Measurements from ENCODE around the gene EXOC4. TPM values are rescaled to one million over a fixed set of nuclear protein-coding genes. Genes with fewer than 3 reads are reported as not detected.

The EXOC4 gene
- total and polyA plus RNA-seq, 2 experiments from 2014 or later = 23.9 to 51.7 TPM

DNA sequence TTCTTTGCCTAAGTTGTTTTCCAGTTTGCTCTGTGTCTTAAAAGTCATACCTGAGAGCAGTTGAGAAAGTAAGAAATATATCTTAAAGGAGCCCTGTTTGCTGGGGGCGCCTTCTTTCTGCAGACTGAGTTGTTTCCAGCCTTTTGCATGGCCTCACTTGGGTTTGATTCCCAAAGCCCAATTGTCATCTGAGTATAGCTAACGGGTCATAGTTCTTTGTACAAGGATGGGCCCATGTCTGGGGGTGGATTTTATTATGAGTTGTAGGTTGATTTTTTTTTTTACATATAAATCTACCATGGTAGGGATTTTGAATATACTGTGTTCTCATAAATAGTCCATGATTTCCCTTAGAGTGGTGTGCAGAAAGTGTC lies 555.6 kb downstream of the EXOC4 start:
- H3K9ac ChIP-seq = no peak overlapping the region
- H3K4me2 ChIP-seq (ENCODE audit: unreplicated experiment) = no peak overlapping the region
- 98% methylated on average over 2 of the region's 2 CpGs for WGBS, 2 experiments (ENCODE audit: low coverage in 1 of 2, low lambda C conversion rate in 2 of 2, missing lambda C conversion rate in 2 of 2)
- in situ Hi-C loops (cut with MboI) = no loop called here
- H3K27me3 ChIP-seq (replicated peaks; ENCODE audit: insufficient read depth) = no peaks in the 10 kb centered on the region
- H3K9me2 ChIP-seq (ENCODE audit: insufficient read depth) = no peaks in the 10 kb centered on the region
- no peak overlapping the region for H3K4me3 ChIP-seq
- no peaks in the 10 kb centered on the region for H3K4me1 ChIP-seq (ENCODE audit: insufficient read depth)
- H3K27ac ChIP-seq = no peak overlapping the region
- DNase-seq = no peak
- no peaks in the 10 kb centered on the region for H3K79me2 ChIP-seq (ENCODE audit: insufficient read depth)
- H3K36me3 ChIP-seq (ENCODE audit: low read depth) = no peaks in the 10 kb centered on the region
- no peaks in the 10 kb centered on the region for H3K9me3 ChIP-seq (ENCODE audit: low read depth)
- no peaks in the 10 kb centered on the region for H4K20me1 ChIP-seq (ENCODE audit: insufficient read depth)
- H3F3A ChIP-seq (ENCODE audit: insufficient read depth) = no peaks in the 10 kb centered on the region
- H2AFZ ChIP-seq = no peak overlapping the region
- no peak for TF ChIP-seq EZH2 (IDR thresholded peaks at IDR 0.05; ENCODE audit: insufficient read depth, poor library complexity, severe bottlenecking)
- TF ChIP-seq EZH2phosphoT487 (IDR thresholded peaks at IDR 0.05; ENCODE audit: insufficient read depth, low read depth) = no peak

DNA sequence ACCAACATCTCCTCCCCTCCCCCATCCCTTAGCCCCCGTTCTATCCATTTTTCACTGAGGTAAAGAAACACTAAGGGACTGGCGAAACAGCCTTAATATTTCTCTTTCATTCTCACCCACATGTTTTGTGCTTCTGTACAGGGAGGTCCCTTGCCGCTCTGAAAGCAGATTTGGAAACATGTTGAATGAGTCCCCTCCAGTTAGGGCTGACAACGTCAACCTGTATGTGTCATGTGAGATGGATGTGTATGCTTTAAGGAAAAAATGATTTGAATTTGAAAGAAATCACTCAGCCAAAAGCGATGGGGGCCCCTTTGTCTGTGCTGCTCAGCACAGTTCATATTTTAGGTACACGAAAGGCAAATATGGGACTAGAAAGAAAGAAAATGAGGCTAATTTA lies 560.0 kb downstream of the EXOC4 start:
- Histone ChIP-seq H3K27ac (no peak overlapping the region), H3K4me1 (ENCODE audit: insufficient read depth) (no peaks in the 10 kb centered on the region), H3K4me3 (no peak overlapping the region), H3K27me3 (replicated peaks; ENCODE audit: insufficient read depth) (no peaks in the 10 kb centered on the region), H4K20me1 (ENCODE audit: insufficient read depth) (no peaks in the 10 kb centered on the region), H3K79me2 (ENCODE audit: insufficient read depth) (no peaks in the 10 kb centered on the region), H3K36me3 (ENCODE audit: low read depth) (no peaks in the 10 kb centered on the region), H3K9ac (no peak overlapping the region), H3K9me3 (ENCODE audit: low read depth) (no peaks in the 10 kb centered on the region), H3K4me2 (ENCODE audit: unreplicated experiment) (no peak overlapping the region), H3K9me2 (ENCODE audit: insufficient read depth) (no peaks in the 10 kb centered on the region), H2AFZ (no peak overlapping the region), H3F3A (ENCODE audit: insufficient read depth) (no peaks in the 10 kb centered on the region)
- in situ Hi-C loops (cut with MboI) = no loop called here
- no peak for DNase-seq
- 97 to 98% methylated on average over 6 of the region's 6 CpGs for WGBS, 2 experiments (ENCODE audit: low coverage in 1 of 2, low lambda C conversion rate in 2 of 2, missing lambda C conversion rate in 2 of 2)
- TF ChIP-seq EZH2 (IDR thresholded peaks at IDR 0.05; ENCODE audit: insufficient read depth, poor library complexity, severe bottlenecking) (no peak), EZH2phosphoT487 (IDR thresholded peaks at IDR 0.05; ENCODE audit: insufficient read depth, low read depth) (no peak)

DNA sequence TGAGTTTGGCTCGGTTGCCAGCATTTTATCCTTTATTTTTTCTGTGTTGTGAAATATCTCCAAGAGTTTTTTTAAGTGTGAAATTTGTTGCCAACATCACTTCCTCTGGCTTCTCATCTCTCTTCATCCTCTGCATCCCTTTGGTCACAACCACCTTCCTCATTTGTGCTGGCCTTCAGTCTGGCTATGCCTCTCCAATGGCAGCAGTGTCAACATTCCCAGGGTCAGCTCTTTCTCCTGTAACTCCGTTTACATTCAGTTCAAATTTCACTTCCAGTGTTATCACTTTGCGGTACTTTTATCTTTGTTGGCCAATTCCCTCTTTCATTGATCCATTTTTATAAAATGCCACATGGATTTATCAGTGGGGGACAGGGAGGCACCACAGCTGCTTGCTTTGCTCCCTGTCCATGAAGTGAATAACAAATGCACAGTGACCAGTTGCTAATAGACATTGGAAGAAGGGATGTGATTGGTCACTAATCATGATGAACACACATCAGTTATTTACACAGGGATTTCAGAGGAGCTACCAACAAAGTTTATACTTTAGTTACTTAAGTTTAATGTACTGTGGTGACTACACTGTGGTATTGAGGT lies 562.8 kb downstream of the EXOC4 start:
- Histone ChIP-seq H3F3A (ENCODE audit: insufficient read depth) (no peaks in the 10 kb centered on the region), H3K4me2 (ENCODE audit: unreplicated experiment) (no peak overlapping the region), H3K9ac (no peak overlapping the region), H3K79me2 (ENCODE audit: insufficient read depth) (no peaks in the 10 kb centered on the region), H4K20me1 (ENCODE audit: insufficient read depth) (no peaks in the 10 kb centered on the region), H3K9me3 (ENCODE audit: low read depth) (no peaks in the 10 kb centered on the region), H3K27ac (no peak overlapping the region), H3K27me3 (replicated peaks; ENCODE audit: insufficient read depth) (no peaks in the 10 kb centered on the region), H3K9me2 (ENCODE audit: insufficient read depth) (no peaks in the 10 kb centered on the region), H3K4me3 (no peak overlapping the region), H3K36me3 (ENCODE audit: low read depth) (no peaks in the 10 kb centered on the region), H2AFZ (no peak overlapping the region), H3K4me1 (ENCODE audit: insufficient read depth) (no peaks in the 10 kb centered on the region)
- in situ Hi-C loops (cut with MboI) = no loop called here
- no peak for DNase-seq
- no peak for TF ChIP-seq EZH2 (IDR thresholded peaks at IDR 0.05; ENCODE audit: insufficient read depth, poor library complexity, severe bottlenecking)
- TF ChIP-seq EZH2phosphoT487 (IDR thresholded peaks at IDR 0.05; ENCODE audit: insufficient read depth, low read depth) = no peak
- WGBS, 2 experiments (ENCODE audit: low coverage in 1 of 2, low lambda C conversion rate in 2 of 2, missing lambda C conversion rate in 2 of 2) = 78 to 85% methylated on average over 3 of the region's 3 CpGs

DNA sequence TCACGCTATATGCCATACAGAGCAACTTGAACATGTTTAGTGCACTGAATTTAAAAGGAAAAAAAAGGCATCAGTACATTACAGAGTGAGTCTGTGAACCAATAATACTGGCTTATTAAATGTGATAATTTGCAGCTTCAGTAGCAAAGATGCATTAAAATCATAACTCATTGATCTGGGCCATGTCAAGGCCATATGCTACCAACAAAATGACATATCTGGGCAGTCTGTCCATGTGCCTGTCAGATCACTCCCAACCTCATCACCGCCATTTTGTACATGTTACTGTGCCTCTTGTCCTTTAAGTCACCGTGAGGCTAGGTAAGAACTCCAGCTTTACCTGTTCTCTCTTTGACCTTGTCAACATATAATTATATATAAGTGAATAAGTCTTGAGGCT lies 566.8 kb downstream of the EXOC4 start:
- H4K20me1 ChIP-seq (ENCODE audit: insufficient read depth) = no peaks in the 10 kb centered on the region
- no peak for DNase-seq
- no peak overlapping the region for H3K4me3 ChIP-seq
- no peaks in the 10 kb centered on the region for H3F3A ChIP-seq (ENCODE audit: insufficient read depth)
- in situ Hi-C loops (cut with MboI) = no loop called here
- H3K27ac ChIP-seq = no peak overlapping the region
- no peak overlapping the region for H3K4me2 ChIP-seq (ENCODE audit: unreplicated experiment)
- no peaks in the 10 kb centered on the region for H3K27me3 ChIP-seq (replicated peaks; ENCODE audit: insufficient read depth)
- no peaks in the 10 kb centered on the region for H3K9me3 ChIP-seq (ENCODE audit: low read depth)
- no peaks in the 10 kb centered on the region for H3K36me3 ChIP-seq (ENCODE audit: low read depth)
- no peaks in the 10 kb centered on the region for H3K4me1 ChIP-seq (ENCODE audit: insufficient read depth)
- 95% methylated on average over 3 of the region's 3 CpGs for WGBS, 2 experiments (ENCODE audit: low coverage in 1 of 2, low lambda C conversion rate in 2 of 2, missing lambda C conversion rate in 2 of 2)
- H3K9me2 ChIP-seq (ENCODE audit: insufficient read depth) = no peaks in the 10 kb centered on the region
- H3K9ac ChIP-seq = no peak overlapping the region
- no peaks in the 10 kb centered on the region for H3K79me2 ChIP-seq (ENCODE audit: insufficient read depth)
- no peak overlapping the region for H2AFZ ChIP-seq
- TF ChIP-seq EZH2phosphoT487 (IDR thresholded peaks at IDR 0.05; ENCODE audit: insufficient read depth, low read depth) (no peak), EZH2 (IDR thresholded peaks at IDR 0.05; ENCODE audit: insufficient read depth, poor library complexity, severe bottlenecking) (no peak)

DNA sequence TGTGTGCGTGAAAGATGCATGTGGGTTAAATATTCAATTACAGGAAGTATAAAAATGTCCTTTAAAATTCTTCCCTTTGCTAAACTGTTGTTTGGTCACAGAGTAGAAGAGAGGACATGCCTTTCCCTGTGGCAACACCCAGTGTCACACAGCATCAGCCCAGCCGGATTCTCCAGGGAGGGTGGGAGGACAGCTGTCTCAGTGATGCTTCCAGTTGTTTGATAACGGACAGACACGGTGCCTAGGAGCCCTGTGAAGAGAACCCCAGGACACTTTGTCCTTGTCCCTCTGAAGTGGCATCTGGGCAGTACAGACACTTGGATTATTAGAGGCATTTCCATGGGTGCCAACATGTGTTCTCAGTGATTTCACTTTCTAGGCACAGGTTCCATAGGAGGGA lies 567.7 kb downstream of the EXOC4 start:
- no peaks in the 10 kb centered on the region for H3K9me3 ChIP-seq (ENCODE audit: low read depth)
- no peak overlapping the region for H3K9ac ChIP-seq
- 93 to 96% methylated on average over 4 of the region's 4 CpGs for WGBS, 2 experiments (ENCODE audit: low coverage in 1 of 2, low lambda C conversion rate in 2 of 2, missing lambda C conversion rate in 2 of 2)
- H3K36me3 ChIP-seq (ENCODE audit: low read depth) = no peaks in the 10 kb centered on the region
- H3K4me3 ChIP-seq = no peak overlapping the region
- no peaks in the 10 kb centered on the region for H3K27me3 ChIP-seq (replicated peaks; ENCODE audit: insufficient read depth)
- H3K79me2 ChIP-seq (ENCODE audit: insufficient read depth) = no peaks in the 10 kb centered on the region
- H3K4me1 ChIP-seq (ENCODE audit: insufficient read depth) = no peaks in the 10 kb centered on the region
- no peak for TF ChIP-seq EZH2 (IDR thresholded peaks at IDR 0.05; ENCODE audit: insufficient read depth, poor library complexity, severe bottlenecking)
- TF ChIP-seq EZH2phosphoT487 (IDR thresholded peaks at IDR 0.05; ENCODE audit: insufficient read depth, low read depth) = no peak
- H2AFZ ChIP-seq = no peak overlapping the region
- in situ Hi-C loops (cut with MboI) = no loop called here
- H3K27ac ChIP-seq = no peak overlapping the region
- no peak for DNase-seq
- H4K20me1 ChIP-seq (ENCODE audit: insufficient read depth) = no peaks in the 10 kb centered on the region
- H3F3A ChIP-seq (ENCODE audit: insufficient read depth) = no peaks in the 10 kb centered on the region
- no peaks in the 10 kb centered on the region for H3K9me2 ChIP-seq (ENCODE audit: insufficient read depth)
- H3K4me2 ChIP-seq (ENCODE audit: unreplicated experiment) = no peak overlapping the region
